Fibroblast of skin of right quadriceps (primary cell): ENCODE measurements around the gene APOL6.
"Not testable (repeated sequence)": the region's sequence is repeated elsewhere in the genome, so short reads cannot be mapped to it uniquely, and the experiment has no call there.

ENCODE experiments used
- DNase-seq: peaks from one replicate; pipeline ENCODE4 v3.0.0-alpha.2; 2013

Gene APOL6

DNA sequence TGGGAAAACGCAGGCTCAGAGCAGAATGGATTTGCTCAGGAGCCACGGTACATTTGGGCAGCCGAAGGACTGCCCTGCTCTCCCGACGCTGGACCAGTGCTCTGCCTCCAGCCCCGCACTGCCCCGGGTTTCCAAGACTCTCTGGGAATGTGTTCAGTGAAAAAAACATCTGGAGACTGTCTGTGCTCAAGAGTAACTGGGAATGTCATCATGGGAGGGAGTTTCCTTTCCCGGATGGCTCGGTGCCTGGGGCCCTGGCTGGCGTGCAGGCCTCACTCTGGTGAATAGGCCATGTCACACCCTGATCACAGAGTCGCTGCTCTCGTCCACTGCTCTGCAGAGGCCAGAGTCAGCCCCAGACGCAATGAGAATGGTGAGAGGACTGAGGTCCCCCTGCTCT is 9.8 kb upstream of the APOL6 start:
- peak; percentile 87 for DNase-seq

DNA sequence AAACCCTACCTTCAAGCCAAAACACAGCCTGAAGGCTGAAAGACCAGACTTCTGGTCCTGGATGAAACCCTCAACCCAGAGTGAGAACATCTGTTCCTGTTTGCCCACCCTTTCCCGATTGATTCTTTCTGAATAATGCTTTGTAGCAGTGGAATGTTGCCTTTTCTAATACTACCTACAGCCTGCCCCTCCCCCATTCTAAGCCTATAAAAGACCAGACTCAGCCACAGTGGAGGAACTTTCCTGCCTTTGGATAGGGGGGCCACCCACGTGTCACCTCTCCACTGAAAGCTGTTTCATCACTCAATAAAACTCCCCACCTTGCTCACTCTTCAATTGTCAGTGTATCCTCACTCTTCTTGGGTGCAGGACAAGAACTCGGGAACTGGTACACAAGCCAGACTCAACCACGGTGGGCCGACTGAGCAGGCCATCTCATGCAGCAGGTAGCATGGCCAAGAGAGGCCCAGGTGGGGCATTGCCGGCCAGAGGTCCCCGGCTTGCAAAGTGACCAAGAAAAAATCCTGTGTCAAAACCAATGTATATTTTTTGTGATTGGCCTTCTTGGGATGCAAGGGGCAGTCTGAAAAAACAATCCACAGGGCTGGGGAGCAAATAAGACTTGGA is 6.6 kb upstream of the APOL6 start:
- DNase-seq, result no peak

DNA sequence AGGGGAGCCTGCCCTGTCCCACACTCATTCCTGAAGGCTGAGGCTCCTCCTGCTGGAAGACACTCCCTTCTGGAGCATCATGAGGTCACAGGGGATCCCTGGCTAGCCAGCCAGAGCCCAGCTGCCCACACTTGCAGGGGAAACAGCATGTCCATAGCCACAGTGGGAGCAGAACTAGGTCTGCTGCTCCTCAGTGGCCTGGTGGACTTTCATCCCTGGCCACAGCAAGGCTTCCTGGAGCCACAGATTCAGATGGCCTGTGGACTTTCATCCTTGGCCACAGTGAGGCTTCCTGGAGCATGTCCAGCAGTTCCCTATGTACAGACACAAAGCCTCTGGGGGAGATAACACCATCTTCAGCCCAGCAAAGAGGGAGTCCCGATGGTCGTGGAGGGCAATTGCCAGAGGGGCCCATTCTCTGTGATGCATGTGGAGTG is 5.9 kb upstream of the APOL6 start:
- DNase-seq, result no peak

DNA sequence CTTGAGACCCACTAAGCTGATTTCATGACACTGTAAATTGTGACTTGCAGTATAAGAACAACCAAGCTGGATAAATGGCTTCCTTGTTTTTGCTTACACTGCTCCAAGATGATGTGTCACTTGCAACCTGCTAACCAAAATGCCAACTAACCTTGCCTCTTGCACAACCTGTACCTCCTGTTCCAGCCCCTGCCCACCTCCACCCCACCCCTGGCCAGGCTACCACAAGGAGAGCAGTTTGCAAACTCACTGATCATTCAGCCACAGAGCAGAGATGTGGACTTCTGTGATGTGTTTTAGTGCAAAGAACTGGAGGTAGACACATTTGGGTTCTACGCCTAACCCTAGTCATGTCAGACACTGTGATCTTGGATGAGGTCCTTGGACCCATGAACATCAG is 4.3 kb upstream of the APOL6 start:
- DNase-seq, result no peak

DNA sequence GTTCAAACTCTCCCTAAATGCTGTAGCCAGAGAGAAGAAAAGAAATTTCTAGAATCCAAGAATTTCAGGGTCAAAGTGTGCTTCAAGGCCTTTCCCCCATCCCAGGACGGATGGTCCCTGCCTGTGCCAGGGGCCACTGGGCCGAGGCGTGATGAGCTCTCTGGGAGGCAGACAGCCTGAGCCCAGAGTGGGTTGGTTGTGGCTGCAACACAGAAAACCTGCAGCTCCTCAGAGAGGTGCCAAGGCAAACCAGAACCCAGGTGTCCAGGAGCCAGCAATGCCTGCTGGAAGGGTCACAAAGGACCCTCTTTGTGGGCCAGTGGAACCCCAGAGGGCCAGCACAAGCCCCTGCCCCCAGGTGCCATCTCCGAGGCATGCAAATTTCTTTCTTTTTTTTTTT is 2.6 kb upstream of the APOL6 start:
- no peak for DNase-seq

DNA sequence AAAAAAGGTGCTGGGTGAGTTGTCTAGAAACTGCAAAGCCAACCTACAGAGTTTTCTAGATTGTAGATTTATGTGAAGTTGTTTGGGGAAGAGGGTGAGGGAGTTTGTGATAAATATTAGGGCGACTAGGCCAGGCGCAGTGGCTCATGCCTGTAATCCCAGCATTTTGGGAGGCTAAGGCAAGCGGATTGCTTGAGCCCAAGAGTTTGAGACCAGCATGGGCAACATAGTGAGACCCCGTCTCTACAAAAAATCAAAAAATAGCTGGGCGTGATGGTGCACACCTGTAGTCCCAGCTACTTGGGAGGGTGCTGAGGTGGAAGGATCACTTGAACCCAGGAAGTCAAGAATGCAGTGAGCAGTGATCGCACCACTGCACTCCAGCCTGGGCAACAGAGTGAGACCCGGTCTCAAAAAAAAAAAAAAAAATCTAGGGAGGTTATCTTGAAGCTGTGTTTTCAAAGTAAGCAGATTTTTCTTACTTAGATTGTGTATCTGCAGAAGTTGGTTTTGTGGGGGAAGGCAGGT is 844 bp downstream of the APOL6 start:
- DNase-seq, result no peak

DNA sequence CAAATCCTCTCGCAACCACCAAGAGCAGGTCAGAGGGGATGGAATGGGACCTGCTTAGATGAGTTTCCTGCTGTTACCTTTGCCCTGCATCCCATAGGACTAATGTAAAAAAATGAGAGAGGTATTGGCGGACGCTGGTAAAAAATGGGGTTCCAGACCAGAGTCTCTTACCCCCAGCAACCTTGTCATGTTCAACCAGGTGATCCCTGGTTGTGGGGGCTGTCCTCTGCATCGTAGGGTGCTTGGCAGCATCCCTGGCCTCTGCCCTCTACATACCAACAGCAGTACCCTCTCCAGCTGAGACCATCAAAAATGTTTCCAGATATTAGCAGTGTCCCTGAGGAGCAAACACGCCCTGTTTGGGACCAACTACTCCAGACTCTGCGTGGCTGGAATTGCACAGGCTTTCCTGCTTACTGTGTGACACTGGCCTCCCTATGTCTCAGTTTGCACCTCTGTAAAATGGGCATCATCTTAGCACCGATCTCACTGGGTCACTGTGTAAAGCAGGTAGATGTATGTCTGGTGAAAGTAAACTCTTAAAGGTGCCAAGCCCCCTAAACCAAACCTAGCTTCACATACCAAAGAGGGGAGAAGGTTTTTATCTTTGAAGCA is 1.5 kb downstream of the APOL6 start:
- no peak for DNase-seq

DNA sequence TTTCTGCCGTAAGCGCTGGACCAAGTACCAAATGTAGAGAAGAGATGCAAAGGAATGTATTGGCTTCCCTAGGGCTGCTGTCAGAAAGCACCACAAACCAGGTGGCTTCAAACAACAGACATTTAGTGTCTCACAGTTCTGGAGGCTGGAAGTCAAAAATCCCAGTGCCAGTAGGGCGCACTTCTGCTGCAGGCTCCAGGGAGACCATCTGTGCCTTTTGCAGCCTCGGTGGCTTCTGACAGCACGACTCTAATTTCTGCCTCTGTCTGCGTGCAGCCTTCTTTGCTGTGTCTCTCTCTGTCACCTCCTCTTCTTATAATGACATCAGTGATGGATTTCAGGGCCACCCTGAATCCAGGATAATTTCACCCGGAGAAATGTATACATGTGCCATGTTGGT is 2.8 kb downstream of the APOL6 start:
- DNase-seq, result no peak

DNA sequence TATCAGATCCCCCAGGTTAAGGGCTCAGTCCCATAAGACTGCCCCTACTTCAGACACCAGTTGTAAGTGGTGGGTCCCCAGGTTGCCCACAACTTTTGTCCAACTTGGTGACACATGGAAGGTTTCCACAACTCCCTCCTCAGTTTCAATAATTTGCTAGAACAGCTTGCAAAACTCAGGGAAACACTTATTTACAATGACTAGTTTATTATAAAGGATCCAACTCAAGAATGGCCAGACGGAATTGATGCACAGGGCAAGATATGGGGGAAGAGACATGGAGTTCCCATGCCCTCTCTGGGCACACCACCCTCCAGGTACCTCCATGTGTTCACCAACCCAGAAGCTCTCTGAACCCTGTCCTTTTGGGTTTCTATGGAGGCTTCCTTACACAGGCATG is 5.6 kb downstream of the APOL6 start:
- no peak for DNase-seq

DNA sequence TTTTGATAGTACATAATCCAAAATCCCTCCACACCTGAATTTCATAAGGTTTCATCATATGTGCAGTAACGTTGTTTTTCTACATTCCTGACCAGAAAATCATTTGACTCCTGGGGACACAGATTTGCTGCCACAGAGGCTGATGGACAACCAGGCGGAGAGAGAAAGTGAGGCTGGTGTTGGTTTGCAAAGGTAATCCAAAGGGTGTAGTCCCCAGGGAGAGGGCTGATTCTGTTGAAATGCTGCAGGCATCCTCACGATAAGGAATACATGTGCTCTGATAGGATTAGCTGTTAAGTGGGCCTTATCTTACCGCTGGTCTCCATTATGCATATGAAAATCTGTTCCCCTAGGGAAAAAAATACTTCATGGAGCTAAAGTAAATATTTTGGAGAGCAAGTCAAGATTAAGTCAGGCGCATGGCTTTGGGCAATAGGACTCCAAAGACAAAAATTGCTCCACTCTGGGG is 8.1 kb downstream of the APOL6 start:
- DNase-seq, result no peak

DNA sequence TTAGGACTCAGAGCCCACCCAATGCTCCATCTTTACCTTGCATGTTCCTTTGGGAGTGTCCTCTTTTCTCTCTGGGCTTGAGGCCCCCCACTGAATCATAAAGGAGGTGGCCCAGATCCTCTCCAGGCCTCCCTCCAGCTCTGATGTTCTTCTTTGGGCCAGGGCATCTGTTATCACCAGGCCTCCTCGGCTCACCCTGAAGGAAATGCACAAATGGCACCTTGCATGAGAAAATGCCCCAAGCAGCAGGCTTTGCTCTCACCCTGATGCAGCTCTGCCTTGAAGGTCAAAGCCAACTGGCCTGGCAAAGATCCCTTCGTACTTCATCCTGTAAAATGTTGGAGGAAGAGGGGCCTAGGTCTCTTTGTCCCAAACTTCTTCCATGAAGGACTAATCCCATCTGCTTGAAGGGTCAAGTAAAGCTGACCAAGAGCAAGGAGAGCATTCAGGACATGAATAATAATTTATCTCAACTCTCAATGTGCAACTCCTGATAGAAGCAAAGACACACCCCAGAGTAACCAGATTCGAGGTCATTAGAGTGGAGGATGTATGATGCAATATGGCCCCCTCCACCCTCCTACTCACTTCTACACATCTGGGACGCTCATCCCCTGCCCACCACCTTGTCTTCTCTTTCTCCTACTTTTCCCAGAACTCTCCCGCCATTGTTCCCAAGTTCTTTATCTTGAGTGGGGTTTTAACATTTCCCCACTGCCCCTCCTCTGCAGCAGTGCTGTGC is 9.5 kb downstream of the APOL6 start:
- no peak for DNase-seq

DNA sequence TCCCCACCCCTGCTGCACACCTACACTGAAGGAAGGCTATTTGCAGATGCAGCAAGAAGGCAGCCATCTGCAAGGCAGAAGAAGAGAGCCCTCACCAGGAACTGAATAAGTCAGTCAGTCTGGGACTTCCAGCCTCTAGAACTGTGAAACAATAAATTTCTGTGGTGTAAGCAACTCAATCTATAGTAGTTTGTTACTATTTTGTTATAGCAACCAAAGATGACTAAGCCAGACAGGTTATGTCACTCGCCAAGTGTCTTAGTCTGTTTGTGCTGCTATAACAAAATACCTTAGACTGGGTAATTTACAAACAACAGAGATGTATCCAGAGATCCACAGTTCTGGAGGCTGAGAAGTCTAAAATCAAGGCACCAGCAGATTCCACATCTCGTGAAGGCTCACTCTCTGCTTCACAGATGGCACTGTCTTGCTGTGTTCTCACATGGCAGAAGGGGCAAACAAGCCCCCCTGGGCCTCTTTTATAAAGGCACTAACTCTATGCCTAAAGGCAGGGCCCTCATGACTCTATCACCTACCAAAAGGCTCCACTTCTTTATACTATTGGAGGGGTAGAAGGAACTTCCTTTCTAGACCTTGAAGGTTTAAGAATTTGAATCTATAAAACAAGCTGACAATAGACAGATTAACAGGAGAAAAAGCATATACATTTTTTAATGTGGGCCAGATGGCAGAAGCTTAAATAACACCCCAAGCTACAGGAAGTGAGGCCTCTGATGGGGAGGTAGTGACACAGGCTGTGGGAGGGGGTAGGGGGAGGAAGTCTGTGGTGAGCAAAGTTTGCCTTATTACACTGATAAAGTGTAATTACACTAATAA is 12.3 kb downstream of the APOL6 start:
- peak; percentile 42 for DNase-seq

DNA sequence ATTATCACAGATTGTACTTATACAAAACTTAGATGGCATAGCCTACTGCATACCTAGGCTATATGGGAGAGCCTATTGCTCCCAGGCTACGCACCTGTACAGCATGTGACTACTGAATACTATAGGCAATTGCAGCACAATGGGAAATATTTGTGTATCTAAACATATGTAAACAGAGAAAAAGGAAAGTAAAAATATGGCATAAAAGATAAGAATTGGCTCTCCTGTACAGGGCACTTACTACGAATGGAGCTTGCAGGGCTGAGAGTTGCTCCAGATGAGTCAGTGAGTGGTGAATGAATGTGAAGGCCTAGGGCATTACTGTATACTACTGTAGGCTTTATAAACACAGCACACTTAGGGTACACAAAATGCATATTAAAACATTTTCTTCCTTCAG is 13.2 kb downstream of the APOL6 start:
- no peak for DNase-seq

DNA sequence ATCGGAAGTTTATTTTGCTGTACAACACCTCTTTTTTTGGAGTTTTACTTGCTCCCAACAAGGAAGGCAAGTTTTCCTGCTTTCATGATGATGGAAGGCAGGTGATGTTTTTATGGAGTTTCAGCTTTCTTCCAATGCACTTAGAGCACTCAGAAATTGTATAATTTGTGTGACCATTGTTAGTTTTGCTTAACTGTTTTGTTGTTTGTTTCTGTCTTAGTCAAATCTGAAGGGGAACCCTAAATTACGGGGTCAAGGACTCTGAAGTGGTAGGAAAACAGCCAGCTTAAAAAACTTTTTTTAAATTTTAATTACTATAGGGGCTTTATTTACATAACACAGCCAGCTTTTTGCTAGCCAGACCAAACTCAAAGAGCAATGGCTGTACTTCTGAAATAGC is 14.7 kb downstream of the APOL6 start:
- no peak for DNase-seq

DNA sequence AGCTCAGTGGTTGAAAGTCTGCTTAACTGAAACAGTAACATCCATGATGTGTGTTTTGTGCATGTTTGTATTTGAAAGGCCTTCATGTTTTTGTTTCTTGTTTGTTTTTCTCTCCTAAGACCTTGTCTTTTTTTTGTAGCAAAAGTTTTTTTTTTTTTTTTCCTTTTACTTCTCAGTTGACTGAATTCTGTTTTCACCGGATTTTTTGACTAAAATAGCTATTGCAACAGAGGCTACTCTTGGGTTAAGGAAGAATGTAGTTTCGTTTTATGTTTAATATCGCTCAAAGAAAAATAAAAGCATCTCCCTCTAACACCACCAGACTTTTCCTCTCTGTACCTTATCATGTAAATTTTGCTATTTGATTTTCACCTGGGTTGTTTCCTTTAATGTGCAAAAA is 15.1 kb downstream of the APOL6 start:
- no peak for DNase-seq

DNA sequence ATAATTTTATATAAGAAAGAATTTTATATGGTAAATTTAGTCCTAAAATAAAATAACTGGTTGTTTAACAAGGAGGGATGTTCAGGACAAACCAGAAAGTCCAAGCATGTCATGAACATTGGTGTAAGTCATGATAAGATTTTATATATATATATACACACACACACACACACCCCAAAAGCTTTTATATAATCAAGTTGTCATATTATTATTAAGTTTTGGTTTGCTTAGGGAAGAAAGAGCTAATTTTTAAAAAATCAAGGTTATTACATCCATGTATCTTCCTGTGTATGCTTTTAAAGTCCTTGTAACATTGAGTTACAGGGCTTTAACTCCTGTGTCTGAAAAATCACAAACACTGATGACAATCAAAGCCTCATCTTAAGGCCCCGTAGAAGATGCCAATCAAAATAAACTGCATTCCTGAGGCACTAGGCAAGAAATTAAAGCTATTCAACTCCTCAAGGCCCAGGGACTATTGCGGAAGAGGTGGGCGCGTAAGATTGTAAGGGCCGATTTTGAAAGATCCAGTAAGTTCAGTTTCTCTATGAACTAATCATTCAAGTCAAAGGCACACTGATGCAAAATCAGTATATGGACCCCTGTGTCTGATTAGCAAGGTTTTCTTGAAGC is 16.8 kb downstream of the APOL6 start:
- DNase-seq, result no peak

DNA sequence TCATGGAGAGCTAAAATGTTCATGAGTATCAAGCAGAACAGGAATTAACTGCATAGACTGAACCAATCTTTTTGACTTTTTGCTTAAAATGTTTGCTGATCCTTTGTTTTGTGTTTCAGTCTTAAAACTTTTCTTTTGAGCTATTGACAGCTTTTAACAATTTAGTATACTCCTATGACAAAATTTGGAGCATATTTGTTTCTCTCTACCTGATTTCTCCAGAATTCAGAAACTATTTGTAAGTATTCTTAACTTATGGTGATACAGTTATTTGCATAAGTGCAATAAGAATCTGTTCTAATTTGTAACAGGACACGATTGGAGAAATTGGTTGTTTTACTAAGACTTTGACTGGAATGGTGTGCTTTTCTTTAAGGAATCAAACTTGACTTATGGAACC is 18.5 kb downstream of the APOL6 start:
- DNase-seq, result not testable (repeated sequence)

DNA sequence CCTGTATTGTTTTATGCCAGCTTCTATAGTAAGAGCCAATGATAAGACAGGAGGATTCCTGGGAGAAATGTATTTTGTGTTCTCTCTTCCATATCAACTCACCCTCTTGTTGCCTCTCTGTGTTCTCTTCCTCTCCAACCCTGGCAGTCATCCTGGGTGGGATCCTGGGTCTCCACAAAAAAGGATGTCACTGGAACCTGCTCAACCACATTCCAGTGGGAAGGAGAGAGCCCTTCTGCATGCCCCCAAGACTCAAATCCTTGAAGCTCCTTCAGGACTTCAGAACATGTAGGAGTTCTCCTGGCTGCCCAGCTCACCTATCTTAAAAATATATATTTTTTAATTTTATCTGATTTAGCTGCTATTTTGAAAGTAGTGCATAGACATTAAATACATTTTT is 26.1 kb downstream of the APOL6 start:
- DNase-seq, result no peak

DNA sequence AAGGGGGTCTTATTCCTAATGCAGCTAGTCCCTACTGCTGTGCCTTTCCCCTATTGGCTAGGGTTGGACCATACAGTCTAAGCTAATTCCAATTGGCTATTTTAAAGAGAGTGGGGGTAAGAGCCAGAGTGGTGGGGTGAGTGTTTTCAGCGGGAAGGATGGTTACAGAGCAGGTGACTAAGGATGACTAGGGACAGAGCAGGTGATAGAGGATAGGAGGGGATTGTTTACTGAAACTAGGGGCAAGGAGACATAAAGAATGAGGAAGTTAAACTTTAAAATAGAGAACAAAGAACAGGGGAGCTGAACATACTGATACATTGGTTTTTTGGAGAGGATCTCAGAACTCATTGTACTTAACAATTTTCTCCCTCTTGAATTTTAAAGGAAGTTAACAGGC is 27.8 kb downstream of the APOL6 start:
- not testable (repeated sequence) for DNase-seq

DNA sequence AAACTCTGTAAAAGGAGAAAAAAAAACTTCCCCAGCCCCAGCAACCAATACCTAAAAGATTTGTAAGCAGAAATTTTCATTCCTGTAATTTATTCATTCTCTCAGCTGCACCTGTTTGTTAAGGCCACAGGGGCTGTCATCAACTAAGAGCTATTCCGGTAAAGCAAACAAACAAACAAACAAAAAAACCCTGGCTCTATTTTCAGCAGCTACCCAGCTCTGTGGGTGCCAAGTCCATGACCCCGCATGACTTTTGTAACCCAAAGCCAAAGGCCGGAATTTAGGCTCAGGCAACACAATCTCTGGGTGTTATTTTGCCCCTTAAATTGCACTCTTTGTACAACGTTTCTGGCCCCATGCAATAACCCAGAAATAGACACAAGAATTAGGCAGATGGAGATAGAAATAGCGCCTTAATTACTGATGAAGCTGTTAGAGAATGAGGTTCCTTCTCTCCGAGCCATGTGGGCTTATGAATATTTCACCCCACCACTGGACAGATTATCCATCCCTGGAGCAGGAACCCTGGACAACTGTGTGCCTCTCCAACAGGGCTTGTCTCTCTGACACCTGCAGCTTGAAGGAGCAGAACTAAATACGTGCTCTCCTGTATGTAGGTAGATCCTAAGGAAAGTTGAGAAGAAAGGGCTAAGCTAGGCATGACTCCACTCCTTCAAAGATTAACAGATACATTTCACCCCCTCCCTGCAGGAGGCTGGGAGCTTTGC is 29.4 kb downstream of the APOL6 start:
- DNase-seq, result no peak

DNA sequence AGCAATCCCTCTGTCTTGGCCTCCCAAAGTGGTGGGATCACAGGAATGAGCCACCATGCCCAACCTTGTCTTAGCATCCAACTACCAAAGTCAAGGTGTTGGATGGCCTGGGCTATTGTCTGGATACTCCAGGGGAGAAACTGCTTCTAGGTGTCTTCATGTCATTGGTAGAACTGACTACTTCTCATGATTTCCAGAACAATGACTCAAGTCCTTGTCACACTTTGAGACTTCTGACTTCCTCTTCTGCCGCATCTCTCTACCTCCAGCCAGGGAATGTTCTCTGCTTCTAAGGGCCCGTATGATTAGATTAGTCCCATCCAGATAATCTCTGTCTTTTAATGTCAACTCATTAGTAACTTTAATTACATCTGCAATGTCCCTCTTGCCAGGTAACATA is 30.6 kb downstream of the APOL6 start:
- DNase-seq, result no peak

DNA sequence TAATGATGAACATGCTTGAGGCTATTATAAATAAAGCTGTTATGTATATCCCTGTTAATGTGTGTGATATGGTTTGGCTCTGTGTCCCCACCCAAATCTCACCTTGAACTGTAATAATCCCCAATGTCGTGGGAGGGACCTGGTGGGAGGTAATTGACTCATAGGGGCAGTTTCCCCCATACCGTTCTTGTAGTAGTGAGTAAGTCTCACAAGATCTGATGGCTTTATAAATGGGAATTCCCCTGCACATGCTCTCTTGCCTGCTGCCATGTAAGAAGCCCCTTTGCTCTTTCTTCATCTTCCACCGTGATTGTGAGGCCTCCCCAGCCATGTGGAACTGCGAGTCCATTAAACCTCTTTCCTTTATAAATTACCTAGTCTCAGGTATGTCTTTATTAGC is 31.2 kb downstream of the APOL6 start:
- DNase-seq, result not testable (repeated sequence)
